NOMO-1 (cell line): ENCODE measurements around the gene OPCML.

Source experiments
- DNase-seq, 2 experiments: peaks; one replicate each; lab custom pipeline; 2025; ENCODE audit not compliant: unreplicated experiment in 2 of 2; lab: John Stamatoyannopoulos, UW

The OPCML gene

GRCh38 chr11:133149698-133150097 is 382.6 kb downstream of the OPCML start:
- DNase-seq: no peak

- no peak for DNase-seq
These were observed 384.7 kb downstream of the OPCML start for GRCh38 chr11:133147625-133148024.

GRCh38 chr11:133146697-133147306 is 385.5 kb downstream of the OPCML start:
- no peak for DNase-seq

DNA sequence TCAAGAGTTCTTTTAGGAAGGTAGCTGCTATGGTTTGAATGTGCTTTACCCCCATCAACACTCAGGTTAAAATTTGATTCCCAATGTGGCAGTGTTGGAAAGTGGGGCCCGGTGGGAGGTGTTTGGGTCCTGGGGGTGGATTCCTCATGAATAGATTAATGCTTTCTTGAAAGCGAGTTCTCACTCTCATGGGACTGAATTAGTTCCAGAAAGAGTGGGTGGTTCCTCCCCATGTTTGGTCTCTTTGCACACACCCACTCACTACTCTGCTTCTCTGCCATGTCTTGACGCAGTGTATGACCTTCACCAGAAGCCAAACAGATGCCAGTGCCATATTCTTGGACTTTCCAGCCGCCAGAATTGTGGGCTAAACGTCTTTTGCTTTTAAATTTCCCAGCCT is 394.4 kb downstream of the OPCML start:
- no peak for DNase-seq

GRCh38 chr11:133137270-133137669 is 395.0 kb downstream of the OPCML start:
- DNase-seq: no peak

DNA sequence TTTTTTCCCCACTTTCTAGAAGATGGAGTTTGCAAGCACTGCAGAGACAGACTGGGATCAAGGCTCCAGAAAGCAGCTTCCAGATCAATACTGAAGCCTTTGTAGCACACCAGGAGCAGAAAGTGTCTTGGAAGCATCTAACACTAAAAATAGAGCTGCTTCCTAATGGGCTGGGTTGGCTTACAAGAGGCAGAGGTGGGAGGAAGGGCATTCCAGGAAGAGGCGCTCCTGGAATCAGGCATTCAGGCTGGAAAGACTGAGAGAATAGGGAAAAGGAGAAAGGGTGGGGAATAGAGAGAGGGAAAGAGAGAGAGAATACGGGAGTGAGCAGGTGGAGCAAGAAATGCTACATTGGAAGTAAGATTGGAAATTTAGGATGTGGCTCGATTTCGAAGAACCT is 395.9 kb downstream of the OPCML start:
- no peak for DNase-seq

DNA sequence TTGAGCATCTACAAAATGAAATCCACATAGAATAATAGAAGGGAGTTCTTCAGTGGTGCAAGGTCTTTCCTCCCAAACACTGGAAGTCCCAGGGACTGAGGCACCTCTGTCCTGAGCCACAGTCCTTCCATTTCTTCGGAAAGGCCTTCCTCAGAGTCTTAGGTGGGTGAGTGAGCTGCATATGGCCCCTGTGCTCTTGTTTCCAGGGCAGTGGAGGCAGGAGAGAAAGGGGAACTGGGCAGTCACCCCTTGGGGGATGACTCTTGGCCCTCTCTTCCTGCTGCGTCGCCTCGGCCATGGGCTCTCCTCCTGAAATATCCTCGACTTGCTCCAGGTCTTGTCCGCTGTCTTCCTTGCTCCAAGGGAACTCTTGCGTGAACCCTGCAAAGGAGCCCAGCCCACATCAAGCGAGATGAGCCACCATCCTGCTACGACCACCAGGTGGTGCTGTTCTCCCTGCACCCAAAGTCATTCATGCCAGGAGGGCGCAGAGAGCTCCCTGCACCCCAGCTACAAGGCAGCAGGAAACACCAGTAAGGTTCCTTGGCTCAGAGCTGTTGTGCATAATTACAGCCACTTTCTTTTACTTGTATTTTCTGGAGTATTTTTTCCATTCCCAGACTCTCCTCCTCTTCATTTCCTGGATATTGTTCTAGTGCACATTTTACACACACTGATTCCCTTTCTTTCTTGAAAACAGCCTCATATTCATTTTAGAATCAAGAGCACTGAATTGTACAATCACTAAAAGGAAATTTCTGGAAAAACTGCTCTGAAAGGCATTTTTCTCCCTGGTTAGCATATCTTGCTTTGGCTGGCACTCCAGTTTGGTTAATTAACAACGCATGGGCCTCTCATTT is 397.8 kb downstream of the OPCML start:
- DNase-seq: peak; percentile 21 to 50

GRCh38 chr11:133133606-133134005 is 398.7 kb downstream of the OPCML start:
- DNase-seq: no peak

- DNase-seq: no peak
These were observed 399.3 kb downstream of the OPCML start for GRCh38 chr11:133133050-133133449.

- no peak for DNase-seq
These were observed 404.6 kb downstream of the OPCML start for GRCh38 chr11:133127741-133128140.

- no peak for DNase-seq
These were observed 408.5 kb downstream of the OPCML start for GRCh38 chr11:133123796-133124195.

- DNase-seq: no peak
These were observed 408.9 kb downstream of the OPCML start for GRCh38 chr11:133123366-133123765.

GRCh38 chr11:133122256-133122655 is 410.0 kb downstream of the OPCML start:
- no peak for DNase-seq

DNA sequence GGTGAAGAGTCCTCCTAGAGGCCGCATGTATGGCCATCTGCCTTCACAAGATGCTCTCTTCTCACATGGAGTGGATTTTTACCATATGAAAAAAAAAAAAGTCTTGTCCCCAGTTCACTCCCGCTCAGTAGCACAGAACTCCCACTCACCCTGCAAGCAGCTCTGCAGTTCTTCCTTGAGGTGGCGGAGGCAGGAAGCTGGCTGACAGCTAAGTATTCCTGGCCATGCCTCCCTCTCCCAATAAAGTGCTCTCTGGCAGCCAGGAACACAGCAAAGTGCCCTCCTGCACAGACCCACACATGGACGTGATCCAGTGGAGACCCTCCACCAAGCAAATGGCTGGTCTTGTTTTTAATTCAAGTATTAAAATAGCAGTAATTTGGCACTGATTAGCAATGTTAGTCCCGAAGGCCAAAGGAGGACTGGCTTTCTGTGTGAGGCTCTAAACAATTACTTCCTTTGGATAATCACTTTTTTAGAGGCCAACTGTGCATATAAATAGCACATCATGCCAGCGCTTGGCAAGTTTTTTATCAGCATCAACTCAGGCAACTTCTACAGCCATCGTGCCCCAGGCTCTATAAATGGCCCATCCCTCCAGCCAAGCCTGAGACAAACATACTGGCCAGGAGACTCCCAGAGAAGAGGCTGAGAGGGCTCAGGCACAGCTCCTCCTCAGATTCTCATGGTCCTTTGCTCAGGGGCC is 413.6 kb downstream of the OPCML start:
- no peak for DNase-seq

- DNase-seq: no peak
These were observed 417.2 kb downstream of the OPCML start for GRCh38 chr11:133115099-133115498.

- no peak for DNase-seq
These were observed 424.5 kb downstream of the OPCML start for GRCh38 chr11:133107763-133108162.

- no peak for DNase-seq
These were observed 425.2 kb downstream of the OPCML start for GRCh38 chr11:133107136-133107535.

DNA sequence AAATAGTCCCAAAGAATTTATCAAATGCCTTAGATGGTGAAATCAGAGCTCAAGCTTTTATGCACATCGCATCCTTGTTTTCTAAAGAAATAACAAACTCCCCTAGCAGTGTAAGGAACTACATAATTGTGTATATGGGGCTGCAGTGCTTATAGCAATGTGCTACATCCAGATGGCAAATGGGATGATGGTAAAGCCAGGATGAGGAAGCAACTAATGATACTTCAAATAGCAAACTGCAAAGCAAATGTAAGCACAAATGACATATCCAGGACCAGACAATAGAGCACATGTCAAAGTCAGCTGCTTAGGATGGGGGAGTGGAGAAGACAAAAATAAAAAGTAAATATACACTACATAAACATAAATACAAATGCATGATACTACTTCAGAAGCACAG is 425.9 kb downstream of the OPCML start:
- no peak for DNase-seq

DNA sequence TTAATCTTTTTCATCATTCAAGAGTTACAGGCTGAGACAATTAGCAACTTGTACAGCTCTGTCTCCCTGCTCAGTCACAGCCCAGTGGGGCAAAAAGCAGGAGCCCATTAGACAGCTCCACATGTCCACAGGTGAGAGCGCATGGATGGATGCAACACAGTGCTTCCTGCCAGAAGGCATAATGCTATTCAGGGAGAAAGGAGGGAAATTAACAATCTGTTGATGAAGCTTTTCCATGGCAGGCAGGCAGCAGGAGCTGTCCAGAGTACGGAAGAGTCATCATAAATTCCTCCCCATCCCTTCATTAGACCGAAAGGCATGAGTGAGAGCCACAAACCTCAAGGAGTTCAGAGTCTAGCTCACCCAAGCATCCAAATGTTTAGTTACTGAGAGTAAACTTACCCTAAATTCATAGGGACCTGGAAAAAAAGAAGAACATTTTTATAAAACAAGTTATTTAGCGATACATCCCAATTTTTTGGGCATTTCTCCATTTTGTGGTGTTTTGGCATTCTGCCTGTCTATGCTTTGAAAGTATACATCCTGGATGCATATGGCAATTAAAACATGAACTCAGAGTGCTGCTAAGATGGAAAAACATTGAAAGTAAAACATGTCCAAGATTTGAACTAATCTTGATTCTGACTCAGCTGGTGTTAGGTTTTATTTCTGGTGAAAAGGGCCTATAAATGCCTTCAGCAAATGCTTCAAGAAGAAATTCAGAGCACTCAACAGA is 428.1 kb downstream of the OPCML start:
- no peak for DNase-seq

DNA sequence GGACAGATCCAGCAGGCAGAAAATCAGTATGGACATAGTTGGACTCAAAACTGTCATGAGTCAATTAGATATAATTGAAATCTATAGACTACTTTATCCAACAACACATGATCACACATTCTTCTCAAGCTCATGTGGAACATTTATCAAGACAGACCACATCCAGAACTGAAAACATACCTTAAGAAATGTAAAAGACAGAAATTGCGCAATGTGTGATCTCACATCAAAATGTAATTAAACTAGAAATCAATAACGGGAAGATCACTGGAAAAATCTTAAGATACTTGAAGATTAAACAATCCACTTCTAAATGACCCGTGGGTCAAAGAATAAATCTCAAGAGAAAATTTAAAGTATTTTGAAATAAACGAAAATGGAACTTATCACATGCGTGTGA is 435.3 kb downstream of the OPCML start:
- DNase-seq: no peak

DNA sequence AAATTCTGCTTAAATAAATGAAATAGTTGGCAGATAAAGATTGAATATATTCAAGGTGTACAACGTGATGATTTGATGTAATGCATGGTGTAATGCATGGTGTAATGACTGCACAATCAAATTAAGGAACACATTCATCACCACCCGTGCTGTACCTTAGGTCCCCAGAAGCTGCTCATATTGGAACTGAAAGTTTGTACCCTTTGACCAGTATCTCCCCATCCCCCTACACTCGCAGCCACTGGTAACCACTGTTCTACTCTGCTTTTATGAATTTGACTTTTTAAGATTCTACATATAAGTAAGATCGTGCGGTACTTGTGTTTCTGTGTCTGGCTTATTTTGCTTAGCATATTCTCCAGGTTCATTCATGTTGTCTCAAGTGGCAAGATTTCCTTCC is 445.8 kb downstream of the OPCML start:
- DNase-seq: no peak
